Subcutaneous abdominal adipose tissue (tissue), 5 donors: Measurements from ENCODE around the gene CGA.

Source experiments
- H3K27ac ChIP-seq: one replicate; pipeline ENCODE4 v1.7.0; 2013; ENCODE audit warnings: low read depth, mild to moderate bottlenecking, inconsistent platforms, low read length, moderate library complexity
- H3K27me3 ChIP-seq, 5 donors: one replicate each; pipeline ENCODE4 v1.7.0; 2013; ENCODE audit warnings: low read length in 5 of 5, inconsistent platforms in 1 of 5; ENCODE audit not compliant: control insufficient read depth in 5 of 5, insufficient read depth in 4 of 5
- H3K36me3 ChIP-seq, 5 donors: one replicate each; pipeline ENCODE4 v1.7.0; 2013; ENCODE audit warnings: low read length in 5 of 5; ENCODE audit not compliant: control insufficient read depth in 5 of 5, insufficient read depth in 5 of 5
- H3K4me1 ChIP-seq, 5 donors: one replicate each; pipeline ENCODE4 v1.7.0; 2013; ENCODE audit warnings: low read length in 5 of 5, mild to moderate bottlenecking in 3 of 5, moderate library complexity in 1 of 5; ENCODE audit not compliant: control insufficient read depth in 5 of 5, insufficient read depth in 5 of 5
- H3K4me3 ChIP-seq, 5 donors: one replicate each; pipeline ENCODE4 v1.7.0; 2013; ENCODE audit warnings: low read length in 5 of 5, low read depth in 1 of 5
- H3K9ac ChIP-seq, 5 donors: one replicate each; pipeline ENCODE4 v1.7.0; 2013; ENCODE audit warnings: low read length in 5 of 5, mild to moderate bottlenecking in 4 of 5, moderate library complexity in 3 of 5
- H3K9me3 ChIP-seq, 5 donors: one replicate each; pipeline ENCODE4 v1.7.0; 2013; ENCODE audit warnings: low read length in 5 of 5; ENCODE audit not compliant: control insufficient read depth in 5 of 5
- donor health status: healthy.
- donor health status: healthy.
- donor health status: healthy.
- donor health status: healthy.
- donor health status: healthy.

The CGA gene

GRCh38 chr6:87093651-87094050 is 1.3 kb downstream of the CGA start:
- H3K9ac ChIP-seq: no peak overlapping the region
- no peak overlapping the region for H3K4me3 ChIP-seq
- peaks cover 0 to 3% (median 0%) of the 10 kb centered on the region in 5 donors for H3K27me3 ChIP-seq
- H3K27ac ChIP-seq: no peak overlapping the region
- H3K36me3 ChIP-seq: no peaks in the 10 kb centered on the region
- H3K9me3 ChIP-seq: no peaks in the 10 kb centered on the region
- no peaks in the 10 kb centered on the region for H3K4me1 ChIP-seq

- no peaks in the 10 kb centered on the region for H3K4me1 ChIP-seq
- no peak overlapping the region for H3K9ac ChIP-seq
- H3K27me3 ChIP-seq: peaks cover 0 to 3% (median 0%) of the 10 kb centered on the region in 5 donors
- no peak overlapping the region for H3K4me3 ChIP-seq
- no peaks in the 10 kb centered on the region for H3K9me3 ChIP-seq
- no peaks in the 10 kb centered on the region for H3K36me3 ChIP-seq
- no peak overlapping the region for H3K27ac ChIP-seq
Measured at GRCh38 chr6:87093199-87093598, 1.7 kb downstream of the CGA start.

GRCh38 chr6:87092435-87092834 is 2.5 kb downstream of the CGA start:
- no peaks in the 10 kb centered on the region for H3K4me1 ChIP-seq
- no peak overlapping the region for H3K27ac ChIP-seq
- H3K27me3 ChIP-seq: peaks cover 0 to 3% (median 0%) of the 10 kb centered on the region in 5 donors
- no peaks in the 10 kb centered on the region for H3K9me3 ChIP-seq
- H3K9ac ChIP-seq: no peak overlapping the region
- no peaks in the 10 kb centered on the region for H3K36me3 ChIP-seq
- H3K4me3 ChIP-seq: no peak overlapping the region

GRCh38 chr6:87089135-87089534 is 5.8 kb downstream of the CGA start:
- H3K9me3 ChIP-seq: no peaks in the 10 kb centered on the region
- no peaks in the 10 kb centered on the region for H3K4me1 ChIP-seq
- H3K27me3 ChIP-seq: peaks cover 0 to 2% (median 0%) of the 10 kb centered on the region in 5 donors
- H3K9ac ChIP-seq: no peak overlapping the region
- H3K36me3 ChIP-seq: no peaks in the 10 kb centered on the region
- no peak overlapping the region for H3K27ac ChIP-seq
- H3K4me3 ChIP-seq: no peak overlapping the region

GRCh38 chr6:87088076-87088475 is 6.8 kb downstream of the CGA start:
- H3K27me3 ChIP-seq: peaks cover 0 to 2% (median 0%) of the 10 kb centered on the region in 5 donors
- no peaks in the 10 kb centered on the region for H3K36me3 ChIP-seq
- H3K9me3 ChIP-seq: no peaks in the 10 kb centered on the region
- no peak overlapping the region for H3K27ac ChIP-seq
- H3K4me1 ChIP-seq: no peaks in the 10 kb centered on the region
- H3K4me3 ChIP-seq: no peak overlapping the region
- H3K9ac ChIP-seq: no peak overlapping the region

- H3K9ac ChIP-seq: no peak overlapping the region
- no peaks in the 10 kb centered on the region for H3K36me3 ChIP-seq
- no peaks in the 10 kb centered on the region for H3K9me3 ChIP-seq
- H3K4me1 ChIP-seq: no peaks in the 10 kb centered on the region
- H3K27ac ChIP-seq: no peak overlapping the region
- peaks cover 0 to 2% (median 0%) of the 10 kb centered on the region in 5 donors for H3K27me3 ChIP-seq
- H3K4me3 ChIP-seq: no peak overlapping the region
Measured at GRCh38 chr6:87082160-87082721, 12.7 kb downstream of the CGA start.

GRCh38 chr6:87078983-87079616 is 15.8 kb downstream of the CGA start:
- Histone ChIP-seq H3K36me3 (no peaks in the 10 kb centered on the region), H3K4me1 (peaks cover 0 to 14% (median 0%) of the 10 kb centered on the region in 5 donors), H3K4me3 (no peak overlapping the region), H3K27me3 (no peaks in the 10 kb centered on the region), H3K27ac (no peak overlapping the region), H3K9me3 (no peaks in the 10 kb centered on the region), H3K9ac (no peak overlapping the region)

GRCh38 chr6:87075168-87075567 is 19.7 kb downstream of the CGA start:
- Histone ChIP-seq H3K36me3 (no peaks in the 10 kb centered on the region), H3K27ac (no peak overlapping the region), H3K4me3 (no peak overlapping the region), H3K27me3 (no peaks in the 10 kb centered on the region), H3K9ac (no peak overlapping the region), H3K9me3 (no peaks in the 10 kb centered on the region), H3K4me1 (peaks cover 0 to 16% (median 0%) of the 10 kb centered on the region in 5 donors)

GRCh38 chr6:87074101-87074621 is 20.7 kb downstream of the CGA start:
- Histone ChIP-seq H3K27ac (no peak overlapping the region), H3K36me3 (no peaks in the 10 kb centered on the region), H3K9me3 (no peaks in the 10 kb centered on the region), H3K4me3 (no peak overlapping the region), H3K4me1 (peaks cover 0 to 16% (median 0%) of the 10 kb centered on the region in 5 donors), H3K27me3 (no peaks in the 10 kb centered on the region), H3K9ac (no peak overlapping the region)

- Histone ChIP-seq H3K4me1 (peaks cover 0 to 19% (median 0%) of the 10 kb centered on the region in 5 donors), H3K9ac (no peak overlapping the region), H3K4me3 (no peak overlapping the region), H3K27me3 (peaks cover 0 to 4% (median 0%) of the 10 kb centered on the region in 5 donors), H3K9me3 (no peaks in the 10 kb centered on the region), H3K27ac (no peak overlapping the region), H3K36me3 (no peaks in the 10 kb centered on the region)
Measured at GRCh38 chr6:87071683-87072082, 23.2 kb downstream of the CGA start.
